ENCODE results near the gene PLIN5.

Gene PLIN5

GRCh38 chr19:4503132-4503824, 31.7 kb downstream of the PLIN5 start:
- no peak overlapping the region for H3K9ac ChIP-seq

GRCh38 chr19:4502282-4503131, 32.5 kb downstream of the PLIN5 start:
- Histone ChIP-seq H3K4me3 (IDR thresholded peaks at IDR 0.05; ENCODE audit: insufficient read depth, low read depth, low read length) (no peak overlapping the region), H3K4me2 (no peak overlapping the region), H3K27ac (no peak overlapping the region), H3K27me3 (ENCODE audit: insufficient read depth, low read depth) (no peaks in the 10 kb centered on the region), H3K9ac (no peak overlapping the region), H3K36me3 (ENCODE audit: insufficient read depth) (no peaks in the 10 kb centered on the region), H3K79me2 (ENCODE audit: insufficient read depth, low read depth) (no peaks in the 10 kb centered on the region), H3K4me1 (ENCODE audit: low read depth, poor library complexity, severe bottlenecking) (no peaks in the 10 kb centered on the region), H4K20me1 (ENCODE audit: insufficient read depth) (no peaks in the 10 kb centered on the region), H2AFZ (ENCODE audit: low read depth) (no peak overlapping the region)
- TF ChIP-seq, protein P1, sequence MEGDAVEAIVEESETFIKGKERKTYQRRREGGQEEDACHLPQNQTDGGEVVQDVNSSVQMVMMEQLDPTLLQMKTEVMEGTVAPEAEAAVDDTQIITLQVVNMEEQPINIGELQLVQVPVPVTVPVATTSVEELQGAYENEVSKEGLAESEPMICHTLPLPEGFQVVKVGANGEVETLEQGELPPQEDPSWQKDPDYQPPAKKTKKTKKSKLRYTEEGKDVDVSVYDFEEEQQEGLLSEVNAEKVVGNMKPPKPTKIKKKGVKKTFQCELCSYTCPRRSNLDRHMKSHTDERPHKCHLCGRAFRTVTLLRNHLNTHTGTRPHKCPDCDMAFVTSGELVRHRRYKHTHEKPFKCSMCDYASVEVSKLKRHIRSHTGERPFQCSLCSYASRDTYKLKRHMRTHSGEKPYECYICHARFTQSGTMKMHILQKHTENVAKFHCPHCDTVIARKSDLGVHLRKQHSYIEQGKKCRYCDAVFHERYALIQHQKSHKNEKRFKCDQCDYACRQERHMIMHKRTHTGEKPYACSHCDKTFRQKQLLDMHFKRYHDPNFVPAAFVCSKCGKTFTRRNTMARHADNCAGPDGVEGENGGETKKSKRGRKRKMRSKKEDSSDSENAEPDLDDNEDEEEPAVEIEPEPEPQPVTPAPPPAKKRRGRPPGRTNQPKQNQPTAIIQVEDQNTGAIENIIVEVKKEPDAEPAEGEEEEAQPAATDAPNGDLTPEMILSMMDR (conservative IDR thresholded peaks at IDR 0.05; ENCODE audit: low read depth, low read length): no peak

More at GRCh38 chr19:4503132-4503824, 31.7 kb downstream of the PLIN5 start:
- Histone ChIP-seq H2AFZ (ENCODE audit: low read depth) (no peak overlapping the region), H3K27me3 (ENCODE audit: insufficient read depth, low read depth) (no peaks in the 10 kb centered on the region), H4K20me1 (ENCODE audit: insufficient read depth) (no peaks in the 10 kb centered on the region), H3K79me2 (ENCODE audit: insufficient read depth, low read depth) (no peaks in the 10 kb centered on the region), H3K4me2 (no peak overlapping the region), H3K36me3 (ENCODE audit: insufficient read depth) (no peaks in the 10 kb centered on the region), H3K27ac (no peak overlapping the region), H3K4me1 (ENCODE audit: low read depth, poor library complexity, severe bottlenecking) (no peaks in the 10 kb centered on the region), H3K4me3 (IDR thresholded peaks at IDR 0.05; ENCODE audit: insufficient read depth, low read depth, low read length) (no peak overlapping the region)
- TF ChIP-seq, protein P1 (conservative IDR thresholded peaks at IDR 0.05; ENCODE audit: low read depth, low read length): no peak

DNA sequence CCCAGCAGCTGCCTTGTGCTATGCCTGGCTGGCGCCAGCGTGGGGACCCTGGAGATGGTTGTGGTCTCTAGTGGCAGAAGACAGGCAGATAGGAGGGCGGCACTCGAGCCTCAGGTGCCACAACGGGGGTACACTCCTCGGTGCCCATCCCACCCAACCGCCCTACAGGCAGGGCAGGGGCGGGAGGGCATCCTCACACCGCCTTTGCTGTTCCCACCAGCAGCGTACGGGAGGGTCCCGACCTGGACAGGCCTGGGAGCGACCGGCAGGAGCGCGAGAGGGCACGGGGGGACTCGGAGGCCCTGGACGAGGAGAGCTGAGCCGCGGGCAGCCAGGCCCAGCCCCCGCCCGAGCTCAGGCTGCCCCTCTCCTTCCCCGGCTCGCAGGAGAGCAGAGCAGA, 33.3 kb downstream of the PLIN5 start:
- H3K27ac ChIP-seq: no peak overlapping the region

DNA sequence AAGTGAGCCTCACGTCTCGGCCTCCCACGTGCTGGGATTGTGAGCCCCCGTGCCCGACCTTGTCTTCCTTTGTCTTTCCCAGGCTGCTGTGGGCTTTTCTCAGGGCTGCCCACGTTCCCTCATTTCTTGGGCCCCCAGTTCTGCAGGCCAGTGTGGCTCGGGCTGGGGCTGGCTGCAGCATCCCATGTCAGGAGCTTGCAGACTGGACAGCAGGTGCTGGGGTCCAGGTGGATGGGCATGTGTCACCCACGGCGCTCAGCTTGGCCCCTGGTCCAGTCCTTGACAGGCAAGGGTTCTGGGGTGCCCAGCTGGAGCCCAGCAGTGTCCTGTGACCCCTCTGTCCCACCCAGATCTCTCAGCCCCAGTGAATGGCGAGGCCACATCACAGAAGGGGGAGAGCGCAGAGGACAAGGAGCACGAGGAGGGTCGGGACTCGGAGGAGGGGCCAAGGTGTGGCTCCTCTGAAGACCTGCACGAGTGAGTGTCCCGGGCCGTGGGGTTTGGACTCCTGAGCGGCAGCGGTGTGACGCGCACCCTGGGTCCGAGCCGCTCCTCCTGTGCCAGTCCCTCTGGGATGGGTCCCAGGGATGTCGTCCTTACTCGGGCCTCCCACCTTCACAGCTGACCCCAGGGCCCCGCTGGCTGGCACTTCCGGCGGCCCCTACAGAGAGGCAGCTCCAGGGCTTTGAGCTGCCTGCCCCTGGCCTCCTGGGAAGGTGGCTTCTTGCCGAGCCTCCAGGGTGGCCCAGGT, 34.0 kb downstream of the PLIN5 start:
- Histone ChIP-seq H3K27me3 (ENCODE audit: insufficient read depth, low read depth) (no peaks in the 10 kb centered on the region), H3K36me3 (ENCODE audit: insufficient read depth) (no peaks in the 10 kb centered on the region), H4K20me1 (ENCODE audit: insufficient read depth) (no peaks in the 10 kb centered on the region), H3K27ac (no peak overlapping the region), H2AFZ (ENCODE audit: low read depth) (no peak overlapping the region), H3K9ac (no peak overlapping the region), H3K4me3 (IDR thresholded peaks at IDR 0.05; ENCODE audit: insufficient read depth, low read depth, low read length) (no peak overlapping the region), H3K4me2 (no peak overlapping the region), H3K4me1 (ENCODE audit: low read depth, poor library complexity, severe bottlenecking) (no peaks in the 10 kb centered on the region), H3K79me2 (ENCODE audit: insufficient read depth, low read depth) (no peaks in the 10 kb centered on the region)
- TF ChIP-seq, protein P1 (conservative IDR thresholded peaks at IDR 0.05; ENCODE audit: low read depth, low read length): no peak

More for the DNA sequence above, 33.3 kb downstream of the PLIN5 start:
- H3K9ac ChIP-seq: no peak overlapping the region
- no peaks in the 10 kb centered on the region for H3K36me3 ChIP-seq (ENCODE audit: insufficient read depth)
- TF ChIP-seq, protein P1 (conservative IDR thresholded peaks at IDR 0.05; ENCODE audit: low read depth, low read length): no peak
- H3K79me2 ChIP-seq (ENCODE audit: insufficient read depth, low read depth): no peaks in the 10 kb centered on the region
- H2AFZ ChIP-seq (ENCODE audit: low read depth): no peak overlapping the region
- H4K20me1 ChIP-seq (ENCODE audit: insufficient read depth): no peaks in the 10 kb centered on the region
- no peaks in the 10 kb centered on the region for H3K27me3 ChIP-seq (ENCODE audit: insufficient read depth, low read depth)
- no peaks in the 10 kb centered on the region for H3K4me1 ChIP-seq (ENCODE audit: low read depth, poor library complexity, severe bottlenecking)
- H3K4me3 ChIP-seq (IDR thresholded peaks at IDR 0.05; ENCODE audit: insufficient read depth, low read depth, low read length): no peak overlapping the region
- no peak overlapping the region for H3K4me2 ChIP-seq
